SK-N-SH (cell line): Measurements from ENCODE around the gene NAP1L5. TPM values are rescaled to one million over a fixed set of nuclear protein-coding genes. Genes with fewer than 3 reads are reported as not detected.

ENCODE experiments used
- CTCF ChIA-PET: fragments of 300-600, 350-600 bp; formaldehyde crosslinking; extraction: SDS; loops from one replicate; lab custom pipeline; 2021; lab: Yijun Ruan, JAX
- POLR2A ChIA-PET: fragments of 350-600 bp; sonication (Branson Sonifier 250); formaldehyde crosslinking; extraction: SDS; loops from one replicate; lab custom pipeline; 2020; ENCODE audit warnings: antibody characterized with exemption, inconsistent platforms; lab: Yijun Ruan, JAX
- DNase-seq: peaks from one replicate; pipeline ENCODE4 v3.0.0; 2012
- H2AFZ ChIP-seq: fragments of 200-600 bp; sonication (generic); 2 replicates; pipeline ENCODE4 v1.8.1; 2016; ENCODE audit warnings: antibody characterized with exemption, mild to moderate bottlenecking, low read depth
- H3F3A ChIP-seq: fragments of 200-600 bp; sonication (generic); replicated peaks from 2 replicates; pipeline ENCODE3; 2016; ENCODE audit warnings: antibody characterized with exemption, mild to moderate bottlenecking; ENCODE audit not compliant: insufficient read depth
- H3K27ac ChIP-seq, 2 experiments: fragments of 200-500 bp in 1 of 2; fragments of 200-600 bp in 1 of 2; sonication (Bioruptor generic) in 1 of 2; sonication (generic), shearing (Covaris generic) in 1 of 2; 2 replicates each; pipeline versions ENCODE4 v1.5.1 to v1.6.1; 2014 to 2016; ENCODE audit warnings: low read depth in 2 of 2, inconsistent platforms in 1 of 2, low read length in 1 of 2, mild to moderate bottlenecking in 1 of 2, mixed read lengths in 1 of 2
- H3K27me3 ChIP-seq: fragments of 200-600 bp; sonication (generic), shearing (Covaris generic); 2 replicates; pipeline ENCODE4 v1.6.1; 2016; ENCODE audit warnings: mixed run types; ENCODE audit not compliant: insufficient read depth
- H3K36me3 ChIP-seq, 2 experiments: fragments of 200-500 bp in 1 of 2; fragments of 200-600 bp in 1 of 2; sonication (Bioruptor generic) in 1 of 2; sonication (generic) in 1 of 2; replicated peaks in 1 of 2; 2 replicates each; pipeline versions ENCODE3 to v1.5.1; 2014 to 2016; ENCODE audit warnings: low read length in 1 of 2, mild to moderate bottlenecking in 1 of 2; ENCODE audit not compliant: insufficient read depth in 2 of 2, control insufficient read depth in 1 of 2
- H3K4me1 ChIP-seq, 2 experiments: fragments of 200-500 bp in 1 of 2; fragments of 200-600 bp in 1 of 2; sonication (Bioruptor generic) in 1 of 2; sonication (generic), shearing (Covaris generic) in 1 of 2; 2 replicates each; pipeline versions ENCODE4 v1.5.1 to v1.6.1; 2014 to 2016; ENCODE audit warnings: low read depth in 1 of 2, low read length in 1 of 2, mixed run types in 1 of 2; ENCODE audit not compliant: insufficient read depth in 2 of 2, control insufficient read depth in 1 of 2
- H3K4me2 ChIP-seq: fragments of 200-600 bp; sonication (generic), shearing (Covaris generic); 2 replicates; pipeline ENCODE4 v1.6.1; 2017; ENCODE audit warnings: mixed run types
- H3K4me3 ChIP-seq, 2 experiments: fragments of 200-500 bp in 1 of 2; fragments of 200-600 bp in 1 of 2; sonication (Bioruptor generic) in 1 of 2; sonication (generic), shearing (Covaris generic) in 1 of 2; 2 replicates each; pipeline versions ENCODE4 v1.5.1 to v1.8.1; 2014 to 2016; ENCODE audit warnings: low read depth in 2 of 2, inconsistent platforms in 1 of 2, low read length in 1 of 2, mild to moderate bottlenecking in 1 of 2, mixed read lengths in 1 of 2, moderate library complexity in 1 of 2
- H3K79me2 ChIP-seq: fragments of 200-600 bp; sonication (generic); 2 replicates; pipeline ENCODE4 v1.8.1; 2017; ENCODE audit warnings: mild to moderate bottlenecking; ENCODE audit not compliant: insufficient read depth
- H3K9ac ChIP-seq: fragments of 200-600 bp; sonication (generic); 2 replicates; pipeline ENCODE4 v1.6.1; 2017; ENCODE audit warnings: mixed run types
- H3K9me2 ChIP-seq: fragments of 200-600 bp; sonication (generic); 2 replicates; pipeline ENCODE4 v1.6.1; 2017; ENCODE audit warnings: mixed run types
- H3K9me3 ChIP-seq: fragments of 200-600 bp; sonication (generic); 2 replicates; pipeline ENCODE4 v1.6.1; 2017; ENCODE audit warnings: mixed run types, mild to moderate bottlenecking, moderate library complexity
- H4K20me1 ChIP-seq: fragments of 200-600 bp; sonication (generic); 2 replicates; pipeline ENCODE4 v1.6.1; 2017; ENCODE audit warnings: mild to moderate bottlenecking, mixed run types; ENCODE audit not compliant: insufficient read depth
- EP300 ChIP-seq, 2 experiments: IDR thresholded peaks; 2 replicates each; pipeline versions ENCODE4 v1.4.0 to v1.6.1; 2012; ENCODE audit warnings: borderline replicate concordance in 1 of 2, low read depth in 1 of 2, low read length in 1 of 2
- EZH2phosphoT487 ChIP-seq: fragments of 200-600 bp; sonication (generic); IDR thresholded peaks from 2 replicates; pipeline ENCODE4 v1.6.1; 2017; ENCODE audit warnings: low read depth, mixed run types, mild to moderate bottlenecking, antibody characterized with exemption, moderate library complexity, borderline replicate concordance
- FOSL2 ChIP-seq: IDR thresholded peaks from 2 replicates; pipeline ENCODE4 v1.4.0; 2012; ENCODE audit warnings: low read depth, mild to moderate bottlenecking, moderate library complexity, borderline replicate concordance
- GATA2 ChIP-seq: sonication (generic); formaldehyde crosslinking; IDR thresholded peaks from 2 replicates; pipeline ENCODE4 v1.5.0; 2020; ENCODE audit warnings: mild to moderate bottlenecking, missing genetic modification reagents
- IRF3 ChIP-seq: fragments of 150-350 bp; IDR thresholded peaks from 2 replicates; pipeline ENCODE4 v1.6.1; 2016; ENCODE audit warnings: mild to moderate bottlenecking, low read depth, low read length
- JUND ChIP-seq: IDR thresholded peaks from 2 replicates; pipeline ENCODE4 v1.4.0; 2012
- NFIC ChIP-seq: IDR thresholded peaks from 2 replicates; pipeline ENCODE4 v1.4.0; 2012; ENCODE audit warnings: borderline replicate concordance
- NRF1 ChIP-seq: IDR thresholded peaks from 2 replicates; pipeline ENCODE4 v1.6.1; 2012; ENCODE audit warnings: low read depth, mild to moderate bottlenecking, low read length
- PBX3 ChIP-seq: IDR thresholded peaks from 2 replicates; pipeline ENCODE4; 2012
- RAD21 ChIP-seq: IDR thresholded peaks from 2 replicates; pipeline ENCODE4 v1.6.1; 2012; ENCODE audit warnings: mild to moderate bottlenecking, low read length
- RCOR1 ChIP-seq: fragments of 150-350 bp; IDR thresholded peaks from 2 replicates; pipeline ENCODE4 v1.6.1; 2017; ENCODE audit warnings: antibody characterized with exemption, low read length
- RXRA ChIP-seq: IDR thresholded peaks from 2 replicates; pipeline ENCODE4 v1.4.0; 2012; ENCODE audit warnings: low read depth, mild to moderate bottlenecking, borderline replicate concordance
- SIN3A ChIP-seq: IDR thresholded peaks from 2 replicates; pipeline ENCODE4 v1.6.1; 2012; ENCODE audit warnings: low read depth, mild to moderate bottlenecking, low read length, moderate library complexity, borderline replicate concordance
- SMC3 ChIP-seq: IDR thresholded peaks from 2 replicates; pipeline ENCODE4 v1.6.1; 2012; ENCODE audit warnings: low read depth, low read length, improper control_type of control experiment
- TCF12 ChIP-seq: IDR thresholded peaks from 2 replicates; pipeline ENCODE4 v1.4.0; 2012
- USF2 ChIP-seq: fragments of 150-350 bp; IDR thresholded peaks from 2 replicates; pipeline ENCODE4 v1.6.1; 2017; ENCODE audit warnings: antibody characterized with exemption, low read length, low read depth, borderline replicate concordance
- WGBS: methylation state at CpG from one replicate; pipeline ENCODE4 v1.1.6; 2017; ENCODE audit warnings: low lambda C conversion rate; 5-methylcytosine and 5-hydroxymethylcytosine counted together
- polyA plus RNA-seq, 3 experiments: library from polyadenylated mRNA; depleted of rRNA; stranded (reverse); fragments of >200 nt; gene quantifications; 2 replicates each; pipeline ENCODE4 v1.2.3, GENCODE V29; 2012
- TF ChIP-seq, protein P1 (sequence below): IDR thresholded peaks from 2 replicates; pipeline ENCODE4 v1.4.0; 2012; ENCODE audit warnings: low read depth, borderline replicate concordance

NAP1L5 gene
- polyA plus RNA-seq, 1 of the 3 experiments (the other 2 are of a cell fraction) = 7.5 TPM

DNA sequence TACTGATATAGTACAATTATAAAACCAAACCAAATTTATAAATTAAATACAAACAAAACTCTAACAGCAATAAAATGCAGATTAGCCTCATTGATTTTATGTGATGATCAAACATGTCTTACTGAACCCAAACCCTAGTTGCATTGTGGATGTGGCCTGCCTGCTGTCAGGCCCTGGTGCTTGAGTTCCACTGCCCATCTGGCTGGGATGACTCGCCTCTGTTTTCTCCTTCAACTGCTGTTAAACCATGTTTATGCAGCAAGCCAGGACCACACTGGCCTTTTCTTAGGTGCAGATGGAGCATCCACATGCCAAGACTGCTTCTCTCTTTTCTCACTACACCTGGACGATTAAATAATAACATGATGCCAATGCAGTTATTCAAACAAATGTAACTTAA is 22.6 kb downstream of the NAP1L5 start:
- Histone ChIP-seq H3K4me2 (no peak overlapping the region), H3K27ac (peak overlapping the region in 1 of 2 experiments; percentile 41; a peak in 1 of 4 replicates), H3K9ac (no peak overlapping the region), H3K27me3 (no peaks in the 10 kb centered on the region), H3K36me3 (peaks cover 0 to 27% of the 10 kb centered on the region in 2 experiments), H4K20me1 (no peaks in the 10 kb centered on the region), H3K9me2 (no peaks in the 10 kb centered on the region), H3K9me3 (no peaks in the 10 kb centered on the region), H3K4me3 (no peak overlapping the region), H3K79me2 (no peaks in the 10 kb centered on the region), H2AFZ (no peak overlapping the region), H3F3A (peaks cover 5% of the 10 kb centered on the region), H3K4me1 (no peaks in the 10 kb centered on the region; a peak in 2 of 4 replicates)
- ChIA-PET CTCF (interaction anchor here (2.1 kb wide), 1 partner anchor 11 kb away, joined by 16 read pairs; no protein-coding TSS in a partner anchor), POLR2A (no interaction called here)
- no peak for DNase-seq
- TF ChIP-seq NFIC (0 out of 2 replicates have a peak, but pooled peaks have one; percentile 22), SIN3A (0 out of 2 replicates have a peak, but pooled peaks have one; percentile 44), RXRA (no peak), USF2 (no peak), JUND (peak; percentile 23; the same call in 1 of the 2 replicates), TCF12 (peak; percentile 68), RCOR1 (no peak), FOSL2 (peak; percentile 53; the same call in 1 of the 2 replicates), PBX3 (0 out of 2 replicates have a peak, but pooled peaks have one; percentile 15), IRF3 (no peak)
- 93% methylated on average over 2 of the region's 2 CpGs for WGBS

DNA sequence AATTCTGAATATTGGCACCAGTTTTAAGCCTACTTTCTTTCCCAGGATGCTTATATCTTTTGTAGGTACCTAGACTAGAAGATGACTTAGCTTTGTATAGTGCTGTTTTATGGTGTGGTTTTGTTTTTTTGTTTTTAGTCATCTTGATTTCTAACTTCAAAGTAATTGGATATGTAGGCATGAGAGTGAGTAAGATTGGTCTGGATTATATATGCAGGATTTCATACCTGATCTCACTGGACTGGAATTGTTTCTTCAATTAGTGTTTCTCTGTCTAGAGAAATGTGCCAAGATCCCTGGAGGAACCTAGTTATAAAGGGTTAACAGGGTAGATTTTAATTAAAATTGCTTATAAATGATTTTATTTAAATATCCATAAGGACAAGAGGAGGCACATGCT is 23.1 kb downstream of the NAP1L5 start:
- no peak for DNase-seq
- peaks cover 5% of the 10 kb centered on the region for H3F3A ChIP-seq
- no peak overlapping the region for H3K9ac ChIP-seq
- no peak overlapping the region for H3K4me3 ChIP-seq
- no peaks in the 10 kb centered on the region for H3K27me3 ChIP-seq
- H3K4me2 ChIP-seq = no peak overlapping the region
- H2AFZ ChIP-seq = no peak overlapping the region
- TF ChIP-seq EP300 (IDR thresholded peaks at IDR 0.05; ENCODE audit: borderline replicate concordance in 1 of 2, low read depth in 1 of 2, low read length in 1 of 2) = peak in 1 of 2 experiments; percentile 14; a peak in 1 of 4 replicates
- TF ChIP-seq FOSL2 = peak; percentile 28; the same call in 1 of the 2 replicates
- no peak for TF ChIP-seq SMC3
- TF ChIP-seq USF2 = no peak
- no peak for TF ChIP-seq EZH2phosphoT487
- peak; percentile 43 for TF ChIP-seq TCF12
- TF ChIP-seq, protein P1, sequence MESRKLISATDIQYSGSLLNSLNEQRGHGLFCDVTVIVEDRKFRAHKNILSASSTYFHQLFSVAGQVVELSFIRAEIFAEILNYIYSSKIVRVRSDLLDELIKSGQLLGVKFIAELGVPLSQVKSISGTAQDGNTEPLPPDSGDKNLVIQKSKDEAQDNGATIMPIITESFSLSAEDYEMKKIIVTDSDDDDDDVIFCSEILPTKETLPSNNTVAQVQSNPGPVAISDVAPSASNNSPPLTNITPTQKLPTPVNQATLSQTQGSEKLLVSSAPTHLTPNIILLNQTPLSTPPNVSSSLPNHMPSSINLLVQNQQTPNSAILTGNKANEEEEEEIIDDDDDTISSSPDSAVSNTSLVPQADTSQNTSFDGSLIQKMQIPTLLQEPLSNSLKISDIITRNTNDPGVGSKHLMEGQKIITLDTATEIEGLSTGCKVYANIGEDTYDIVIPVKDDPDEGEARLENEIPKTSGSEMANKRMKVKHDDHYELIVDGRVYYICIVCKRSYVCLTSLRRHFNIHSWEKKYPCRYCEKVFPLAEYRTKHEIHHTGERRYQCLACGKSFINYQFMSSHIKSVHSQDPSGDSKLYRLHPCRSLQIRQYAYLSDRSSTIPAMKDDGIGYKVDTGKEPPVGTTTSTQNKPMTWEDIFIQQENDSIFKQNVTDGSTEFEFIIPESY = no peak
- TF ChIP-seq RAD21 = no peak
- TF ChIP-seq PBX3 = 0 out of 2 replicates have a peak, but pooled peaks have one; percentile 25
- TF ChIP-seq GATA2 (CRISPR knock-in tag) = no peak
- TF ChIP-seq JUND = peak; percentile 5
- no peak for TF ChIP-seq NRF1
- H3K9me3 ChIP-seq = no peaks in the 10 kb centered on the region
- no peaks in the 10 kb centered on the region; a peak in 2 of 4 replicates for H3K4me1 ChIP-seq
- ChIA-PET CTCF (interaction anchor here (1.6 to 2.1 kb wide), 2 partner anchors 11 to 147 kb away, joined by 4 to 16 read pairs; no protein-coding TSS in a partner anchor), POLR2A (no interaction called here)
- peaks cover 0 to 27% of the 10 kb centered on the region in 2 experiments for H3K36me3 ChIP-seq
- no peaks in the 10 kb centered on the region for H3K79me2 ChIP-seq
- H3K27ac ChIP-seq = peak overlapping the region in 1 of 2 experiments; percentile 41; a peak in 2 of 4 replicates
- no peaks in the 10 kb centered on the region for H4K20me1 ChIP-seq
- no peaks in the 10 kb centered on the region for H3K9me2 ChIP-seq
